GM15510 (cell line): Measurements from ENCODE around the gene UST.

Experiments
- POLR2A ChIP-seq: IDR thresholded peaks from 3 replicates; pipeline ENCODE4 v1.6.1; 2011; ENCODE audit warnings: borderline replicate concordance; ENCODE audit not compliant: insufficient read length; ENCODE audit errors: extremely low read depth

Gene UST

DNA sequence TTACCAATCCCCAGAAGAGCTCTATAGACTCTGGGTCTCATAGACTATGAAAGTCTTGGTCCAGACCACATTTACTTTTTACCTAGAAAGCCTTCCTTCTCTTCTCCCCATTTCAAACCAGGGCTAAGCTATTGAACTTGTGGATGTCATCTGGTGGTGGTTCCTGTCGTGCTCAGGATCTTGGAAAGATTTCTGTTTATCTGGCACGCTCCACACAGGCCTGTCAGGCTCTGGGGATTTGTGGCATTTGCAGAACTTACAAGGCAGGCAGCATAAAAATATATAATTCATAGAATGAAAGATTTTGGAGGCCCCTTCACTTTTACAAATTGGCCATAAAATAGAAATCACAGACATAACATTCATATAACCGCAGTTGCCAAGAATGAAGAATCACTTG is 188.1 kb downstream of the UST start:
- no peak for TF ChIP-seq POLR2A

DNA sequence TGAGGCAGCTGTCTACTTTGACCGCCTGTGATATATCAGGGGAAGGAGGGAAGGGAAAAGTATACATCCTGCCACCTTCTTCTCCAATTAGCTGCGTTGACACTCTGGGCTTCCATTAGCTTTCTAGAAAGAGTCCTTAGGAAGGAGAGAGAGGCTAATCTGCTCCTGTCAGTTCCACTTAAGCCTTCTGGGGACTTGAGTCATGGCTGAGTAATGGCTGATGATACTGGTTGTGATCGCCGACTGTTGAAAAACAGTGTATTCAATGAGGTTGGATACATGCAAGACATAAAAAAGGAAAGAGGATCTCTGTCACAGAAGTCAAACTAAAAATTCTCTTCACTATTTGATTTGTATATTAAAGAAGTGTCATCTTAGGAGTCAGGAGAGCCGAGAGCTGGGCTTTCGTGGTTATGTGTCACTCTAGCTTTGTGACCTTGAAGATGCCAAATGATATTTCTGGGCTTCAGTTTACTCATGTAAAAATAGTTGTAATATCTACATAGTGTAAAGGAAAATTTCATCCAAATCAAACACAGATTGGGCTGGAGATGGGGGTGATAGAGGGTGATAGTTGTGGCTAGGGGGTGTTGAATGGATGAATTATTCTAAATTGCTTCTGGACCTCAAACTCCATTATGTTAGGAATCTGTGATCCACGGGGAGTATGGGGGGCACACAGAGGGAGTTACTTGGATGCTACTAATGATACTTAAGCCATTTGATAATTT is 189.0 kb downstream of the UST start:
- TF ChIP-seq POLR2A = no peak

DNA sequence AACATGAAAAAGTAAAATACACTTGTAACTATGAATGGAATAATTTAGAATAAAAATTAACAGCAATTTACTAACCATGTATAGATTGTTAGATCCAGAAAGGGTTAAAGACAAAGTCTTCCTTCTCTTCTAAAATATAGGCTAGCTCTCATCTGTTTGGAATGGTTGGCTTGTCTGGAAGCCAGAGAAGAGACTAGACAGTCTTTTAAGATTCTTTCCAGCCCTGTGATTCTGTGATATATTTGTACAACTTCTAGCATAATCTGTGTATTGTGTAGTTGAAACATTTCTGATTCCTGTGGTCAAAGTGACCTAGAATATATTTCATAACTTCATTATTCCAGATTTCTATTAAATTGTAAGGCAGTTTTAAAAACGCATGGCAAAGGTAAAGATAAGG is 196.6 kb downstream of the UST start:
- TF ChIP-seq POLR2A = no peak

DNA sequence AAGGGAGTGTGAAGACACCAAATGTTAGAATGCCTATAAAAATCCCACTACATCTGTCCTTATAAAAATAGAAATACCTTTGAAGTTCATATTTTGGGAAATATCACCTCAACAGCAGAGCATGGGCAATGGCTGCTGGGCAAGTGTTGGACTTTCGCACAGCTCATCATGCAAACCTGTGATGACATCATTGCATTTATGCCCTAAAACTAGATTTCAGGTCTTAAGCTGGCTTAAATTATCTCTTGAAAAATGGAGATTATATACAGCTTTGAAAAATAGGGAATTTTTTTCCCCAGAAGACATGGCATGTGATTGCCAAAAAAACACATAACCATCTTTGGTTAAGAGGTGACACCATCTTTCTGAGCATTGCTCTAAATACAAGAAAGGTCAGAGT is 197.8 kb downstream of the UST start:
- TF ChIP-seq POLR2A = no peak

DNA sequence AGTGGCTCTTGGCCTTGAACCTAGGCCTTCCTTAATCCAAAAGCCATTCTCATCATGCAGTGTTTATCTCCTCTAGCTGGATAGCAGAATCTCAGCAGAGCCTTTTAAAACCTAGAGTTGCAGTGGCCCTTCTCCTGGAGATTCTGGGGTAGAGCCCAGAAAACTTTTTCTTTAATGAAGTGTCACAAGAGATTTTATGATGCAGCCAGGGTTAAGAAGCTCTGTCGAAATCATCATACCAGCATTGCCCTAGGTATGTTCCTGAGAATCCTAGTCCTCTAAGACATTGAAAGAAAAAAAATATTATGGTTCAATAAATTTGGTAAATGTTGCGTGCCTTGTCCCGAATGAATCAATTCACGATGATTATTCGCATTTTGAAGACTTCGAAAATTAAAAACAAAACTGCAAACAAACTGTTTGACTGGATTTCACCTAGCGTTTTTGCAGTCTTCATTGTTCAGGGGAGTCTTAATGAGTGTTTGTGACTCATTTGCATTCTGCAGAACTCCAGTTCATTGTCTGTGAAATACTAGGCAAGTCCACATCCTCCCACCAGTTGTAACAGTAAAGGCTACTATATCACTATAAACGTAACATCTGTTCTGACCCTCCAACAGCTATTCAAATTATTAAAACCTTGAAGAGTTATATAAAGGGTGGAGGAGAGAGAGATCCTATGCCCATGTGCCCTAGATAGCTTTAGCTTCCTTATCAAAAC is 198.6 kb downstream of the UST start:
- no peak for TF ChIP-seq POLR2A

DNA sequence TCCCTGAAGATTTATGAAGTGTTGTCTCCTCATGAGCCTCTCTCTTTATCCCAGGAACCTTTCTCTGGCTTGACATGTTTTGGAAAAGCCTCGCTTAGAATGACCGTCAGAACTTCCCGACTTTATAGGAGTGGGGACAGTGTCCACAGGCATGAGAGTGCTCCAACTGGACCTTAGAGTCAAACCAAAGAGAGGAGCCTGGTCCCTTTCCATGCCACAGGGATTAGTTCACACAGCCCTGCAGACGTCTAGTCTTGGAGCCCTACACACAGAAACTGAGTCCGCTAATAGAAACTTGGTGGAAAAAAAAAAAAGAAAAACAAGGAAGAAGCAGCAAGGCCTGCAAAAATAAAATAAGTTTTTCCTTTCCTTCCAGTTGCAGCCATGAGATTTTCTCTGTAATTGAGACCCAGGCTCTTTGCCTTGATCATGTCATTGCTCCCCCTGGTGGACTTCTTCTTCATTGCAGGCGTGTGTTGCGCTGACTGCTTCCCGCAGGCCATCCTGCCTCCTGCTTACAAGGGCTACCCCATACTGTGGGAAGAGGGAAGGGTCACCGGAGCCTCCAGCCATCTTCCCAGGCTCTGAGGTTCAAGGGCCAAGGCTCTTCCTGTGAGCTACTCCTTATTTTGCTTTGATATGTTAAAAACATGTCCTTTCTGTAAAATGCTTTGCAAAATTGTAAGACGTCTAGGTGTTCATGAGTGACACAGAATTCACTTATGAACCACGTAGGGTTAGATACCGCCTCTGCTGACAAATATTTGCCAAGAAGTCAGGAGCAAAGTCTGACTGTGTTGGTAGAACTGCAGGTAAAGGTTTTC is 201.0 kb downstream of the UST start:
- no peak for TF ChIP-seq POLR2A

DNA sequence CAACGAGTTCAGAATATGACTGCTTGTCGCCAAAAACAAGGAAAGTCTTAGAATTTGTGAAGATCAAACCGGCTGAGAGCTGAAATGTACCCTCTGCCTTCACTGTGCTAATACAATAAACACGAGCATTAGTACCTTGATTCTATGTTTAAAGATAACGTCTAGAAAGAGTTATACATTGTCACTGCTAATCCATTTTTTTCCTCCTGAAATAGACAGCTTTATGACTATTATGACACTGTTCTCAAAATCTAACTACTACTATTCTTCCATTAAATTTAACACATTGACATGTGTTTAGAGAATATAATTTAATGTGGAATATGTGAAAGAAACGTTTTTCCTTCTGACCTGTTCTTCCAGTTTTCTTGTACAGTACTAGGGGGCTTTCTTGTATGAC is 204.8 kb downstream of the UST start:
- no peak for TF ChIP-seq POLR2A

DNA sequence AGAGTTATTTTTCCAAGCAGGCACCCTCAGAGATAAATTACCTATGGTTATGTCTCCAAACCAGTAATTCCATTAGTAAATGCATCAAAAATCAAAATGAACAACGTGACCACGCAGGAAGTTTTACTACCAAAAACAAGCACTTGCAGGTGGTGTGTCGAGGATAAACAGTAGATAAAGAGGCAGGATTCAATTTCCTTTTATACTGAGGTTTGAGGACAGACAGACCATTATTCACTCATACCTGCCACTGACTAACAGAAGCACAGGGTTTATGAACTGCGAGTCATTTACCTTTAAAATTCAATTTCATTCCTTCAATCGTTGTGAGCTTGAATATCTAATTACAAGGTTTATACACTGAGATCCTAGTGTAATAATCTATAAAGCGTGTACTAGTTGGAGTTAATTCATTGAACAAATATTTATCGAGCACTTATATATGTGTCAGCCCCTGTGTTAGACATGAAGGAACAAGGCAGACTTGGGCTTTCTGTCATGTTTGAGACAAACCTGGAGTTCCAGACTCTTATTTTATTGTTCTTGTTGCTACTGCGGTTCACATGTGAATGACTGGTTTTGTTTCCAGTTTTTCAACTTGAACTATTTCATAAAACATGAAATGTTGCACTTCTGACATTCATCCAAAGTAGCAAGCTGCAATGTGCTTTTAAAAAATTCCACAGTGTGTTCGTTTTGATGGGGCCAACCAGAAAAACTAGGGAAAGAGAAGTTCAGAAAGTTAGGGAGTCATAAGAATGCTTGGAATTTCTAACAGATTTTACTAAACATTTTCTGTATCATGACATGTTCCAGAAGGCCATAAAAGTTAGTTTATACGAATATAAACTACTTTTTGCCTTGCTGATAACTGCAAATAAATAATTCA is 205.6 kb downstream of the UST start:
- TF ChIP-seq POLR2A = no peak

DNA sequence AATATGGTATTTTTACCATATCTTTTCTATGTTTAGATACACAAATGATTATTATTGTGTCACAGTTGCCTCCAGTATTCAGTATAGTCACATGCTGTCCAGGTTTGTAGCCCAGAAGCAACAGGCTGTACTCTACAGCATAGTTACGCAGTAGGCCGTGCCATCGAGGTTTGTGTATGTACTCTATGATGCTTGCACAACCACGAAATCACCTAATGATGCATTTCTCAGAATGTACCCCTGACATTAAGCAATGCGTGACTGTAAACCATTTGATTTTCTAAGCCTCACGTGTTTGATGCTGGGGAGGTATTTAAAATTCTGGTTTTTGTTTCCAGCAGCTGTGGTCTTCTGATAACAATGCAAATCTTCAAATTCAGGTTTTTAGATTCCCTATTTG is 207.6 kb downstream of the UST start:
- no peak for TF ChIP-seq POLR2A

DNA sequence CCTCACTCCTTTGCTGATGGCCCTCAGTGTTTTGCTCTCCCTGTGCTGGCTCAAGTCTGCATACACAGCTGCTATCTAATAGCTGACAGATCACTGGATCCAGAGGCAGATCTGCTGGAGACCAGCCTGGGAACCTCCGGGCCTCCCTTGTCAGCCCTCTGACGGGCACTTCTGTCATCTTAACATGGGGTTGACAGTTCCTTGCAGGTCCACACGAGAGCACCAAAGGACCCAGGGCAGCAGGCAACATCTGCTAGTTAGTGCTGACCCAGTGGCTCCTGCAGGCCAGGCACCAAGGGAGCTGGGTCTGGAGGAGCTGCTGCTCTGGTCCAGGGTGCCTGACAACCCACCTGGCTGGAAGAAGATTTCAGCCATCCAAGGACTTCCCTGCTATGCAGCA is 208.1 kb downstream of the UST start:
- no peak for TF ChIP-seq POLR2A

DNA sequence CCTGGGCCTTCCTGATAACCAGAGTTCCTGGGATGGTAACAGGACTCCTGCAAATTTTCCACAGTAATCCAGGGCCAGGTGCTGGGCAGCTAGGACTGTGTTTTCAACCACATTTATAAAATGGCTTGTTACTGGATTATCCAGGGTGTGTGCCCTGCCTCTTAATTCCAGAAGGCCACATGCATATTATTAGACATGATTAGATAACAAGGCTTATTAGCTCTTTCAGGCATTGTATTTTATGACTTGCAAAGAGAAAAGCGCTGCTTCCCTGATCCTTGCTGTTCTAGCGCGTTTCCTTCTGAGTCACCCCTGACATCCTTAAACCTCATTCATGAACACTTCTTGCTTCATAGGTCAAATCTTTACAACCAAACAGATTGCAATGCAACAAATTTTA is 208.6 kb downstream of the UST start:
- TF ChIP-seq POLR2A = no peak

DNA sequence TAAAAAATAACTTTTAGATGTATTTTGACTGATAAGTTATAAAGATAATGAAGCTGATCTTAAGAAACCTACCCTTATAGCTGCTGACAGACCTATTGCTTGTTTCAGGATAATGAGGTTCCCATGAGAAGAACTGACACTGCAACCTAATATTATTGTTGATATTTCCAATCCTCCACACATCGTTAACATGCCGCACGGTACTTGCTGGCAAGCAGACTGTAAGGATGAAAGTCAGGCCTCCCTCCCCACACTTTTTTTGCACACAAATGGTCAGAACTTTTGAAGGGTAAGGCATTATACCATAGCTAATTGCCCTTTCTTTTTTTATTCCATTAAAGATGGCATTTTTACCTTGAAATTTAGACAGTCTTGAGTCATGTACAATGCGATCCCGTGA is 210.9 kb downstream of the UST start:
- TF ChIP-seq POLR2A = no peak

DNA sequence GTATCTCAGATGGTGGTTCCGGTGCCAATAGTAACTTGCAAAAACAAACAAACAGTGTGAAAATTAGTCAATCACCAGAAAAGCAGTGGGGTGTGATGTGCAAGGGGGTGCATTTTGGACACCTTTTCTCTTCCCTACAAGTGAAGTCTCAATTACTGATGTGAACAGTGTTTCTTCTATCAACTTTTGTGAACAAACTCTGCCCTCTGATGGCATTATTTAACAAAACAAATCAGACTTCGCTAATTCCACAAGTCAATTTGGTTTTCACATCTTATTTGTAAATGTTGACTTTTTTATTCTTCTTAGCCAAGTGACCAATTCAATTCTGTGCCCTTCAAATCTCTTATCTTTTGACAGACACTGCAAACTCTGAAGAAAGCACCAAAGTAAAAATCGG is 212.2 kb downstream of the UST start:
- no peak for TF ChIP-seq POLR2A

DNA sequence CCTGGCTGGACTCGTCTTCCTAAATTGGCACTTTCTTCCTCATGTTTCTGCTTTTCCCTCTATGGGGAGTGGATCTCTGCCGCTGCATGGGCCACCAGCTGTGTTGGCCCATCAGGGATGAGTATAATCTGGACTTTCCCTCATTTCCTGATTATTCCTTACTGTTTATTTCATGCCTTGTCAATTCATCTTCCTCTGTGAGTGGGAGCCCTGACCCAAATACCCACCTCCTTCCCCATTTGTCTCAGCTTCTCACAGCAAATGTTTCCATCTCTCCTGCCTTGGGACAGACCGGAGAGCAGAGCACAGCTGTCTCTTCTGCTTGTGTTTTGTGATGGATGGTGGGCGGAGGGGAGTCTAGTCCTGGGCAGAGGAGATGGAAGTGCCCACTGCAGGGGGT is 212.7 kb downstream of the UST start:
- no peak for TF ChIP-seq POLR2A
